Kidney capillary endothelial cell (primary cell): Measurements from ENCODE around the gene WWTR1.

Experiments used
- DNase-seq: peaks from one replicate; pipeline ENCODE4 v3.0.0-alpha.2; 2018; ENCODE audit warnings: low spot score

Gene WWTR1

GRCh38 chr3:149472030-149472797, 185.6 kb downstream of the WWTR1 start:
- no peak for DNase-seq

- no peak for DNase-seq
These were observed 187.4 kb downstream of the WWTR1 start for GRCh38 chr3:149470381-149470780.

DNA sequence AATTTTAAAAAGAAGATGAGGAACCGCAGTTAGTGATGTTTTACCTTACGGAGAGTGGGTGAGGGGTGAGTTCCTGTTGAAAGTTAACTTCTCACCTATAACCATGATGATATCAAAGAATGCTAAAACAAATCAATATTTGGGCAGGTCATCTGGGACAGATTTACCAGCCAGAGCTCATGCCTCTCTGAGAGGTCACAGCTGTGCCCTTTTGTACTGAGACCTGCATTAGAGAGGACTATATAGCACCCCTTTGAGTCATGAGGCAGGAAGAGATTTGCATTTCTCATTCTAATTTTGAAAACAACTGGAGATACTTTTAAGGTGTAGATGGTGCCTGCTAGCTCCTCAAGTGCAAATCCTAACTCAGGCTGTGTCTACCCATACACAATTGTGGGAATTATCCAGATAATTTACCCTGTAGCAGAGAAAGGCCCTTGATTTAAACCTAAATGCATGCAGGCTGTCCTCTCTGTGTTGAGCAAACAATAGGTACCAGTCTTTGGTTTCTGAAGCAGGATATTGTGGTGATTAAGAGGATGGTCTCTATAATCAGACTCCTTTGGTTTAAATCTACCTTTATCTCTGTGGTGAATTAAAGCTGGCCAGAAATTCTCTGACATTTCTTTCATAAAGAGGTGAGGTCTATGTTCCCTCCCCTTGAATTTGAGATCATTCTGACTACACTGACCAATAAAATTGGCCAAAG, 189.2 kb downstream of the WWTR1 start:
- DNase-seq = no peak
